Activated gamma-delta T cell treated with Interleukin-2 at 50 U/mL for 16 hours (primary cell): ENCODE results near the gene RAB23.

Source experiments
- DNase-seq: peaks from one replicate; pipeline ENCODE4 v3.0.0-alpha.2; 2020

Gene RAB23

DNA sequence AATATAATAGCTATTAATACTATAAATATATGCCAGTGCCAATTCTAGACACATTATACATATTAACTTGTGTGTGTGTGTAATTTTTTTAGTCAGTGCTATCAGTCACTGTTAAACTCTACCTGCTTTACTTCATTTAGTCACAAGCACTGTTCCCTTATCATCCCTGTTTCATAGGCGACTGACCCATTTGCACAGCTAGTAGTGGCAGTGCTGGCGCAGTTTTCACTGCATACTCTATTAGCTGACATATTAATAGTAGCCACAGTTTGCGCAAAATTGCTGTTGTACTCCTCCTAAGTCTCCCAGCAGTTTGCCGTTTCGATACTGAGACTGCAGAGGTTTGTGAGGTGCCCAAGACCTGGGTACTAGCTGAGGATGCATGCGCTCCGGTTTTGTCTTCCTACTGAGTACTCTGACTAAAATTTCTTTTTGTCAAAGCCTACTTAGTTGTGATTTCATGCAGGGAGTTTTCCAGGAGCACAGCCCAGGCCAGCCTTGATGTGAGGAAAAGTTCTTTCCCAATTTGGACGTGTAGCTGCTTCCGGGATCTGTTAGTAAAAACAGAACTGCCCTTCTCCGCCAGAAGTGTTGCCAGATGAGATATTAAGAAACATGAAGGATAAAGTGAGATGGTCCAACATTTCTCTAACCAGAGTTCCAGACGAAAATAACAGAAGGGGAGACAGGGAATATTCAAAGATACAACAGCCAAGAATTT lies 44.4 kb downstream of the RAB23 start:
- DNase-seq = no peak

DNA sequence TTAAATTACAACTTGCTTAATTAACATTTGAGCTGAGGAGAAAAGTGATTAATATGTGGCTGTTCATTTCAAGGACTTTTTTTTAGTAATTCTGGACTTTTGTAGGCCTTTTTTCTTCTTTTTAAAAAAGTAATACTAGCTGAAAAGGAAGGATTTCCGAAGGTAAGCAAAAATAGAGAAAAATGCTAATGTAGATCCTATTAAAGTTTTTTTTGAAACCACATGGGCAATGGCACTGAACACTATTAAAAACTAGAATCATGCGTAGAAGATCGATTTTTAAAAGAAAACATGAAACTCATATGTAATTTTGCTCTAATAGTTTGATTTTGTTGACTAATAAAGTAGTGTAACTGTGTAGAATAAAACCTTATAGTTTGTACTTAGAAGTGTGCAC lies 47.6 kb downstream of the RAB23 start:
- DNase-seq = no peak

DNA sequence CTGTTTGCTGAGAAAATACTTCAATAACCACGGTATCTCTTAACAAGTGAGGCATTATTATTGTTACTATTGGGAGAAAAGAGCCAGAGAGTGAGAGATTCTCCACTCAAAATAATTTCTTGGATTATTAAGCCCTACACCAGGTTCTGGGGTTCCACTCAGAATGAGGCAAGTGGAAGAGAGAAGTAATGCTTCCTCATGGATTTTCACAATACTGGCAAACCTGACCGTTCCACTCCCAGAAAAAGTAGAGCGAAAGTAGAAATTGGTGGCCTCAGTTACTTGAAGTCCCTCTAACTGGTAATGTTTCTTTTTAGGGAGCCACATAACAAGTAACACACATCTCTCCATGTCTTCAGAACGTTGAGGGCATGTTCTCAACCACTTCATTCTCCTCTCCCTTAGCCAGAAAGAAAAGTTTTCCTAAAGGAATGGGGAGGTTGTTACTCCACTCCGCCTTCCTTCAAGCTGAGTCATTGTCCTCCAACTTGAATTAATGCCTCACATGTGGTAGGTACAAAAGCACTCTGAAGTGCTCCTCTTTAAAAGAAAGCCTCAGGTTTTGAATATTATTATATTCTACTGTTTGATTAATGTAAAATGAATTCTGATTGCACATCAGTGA lies 48.1 kb downstream of the RAB23 start:
- DNase-seq = no peak

DNA sequence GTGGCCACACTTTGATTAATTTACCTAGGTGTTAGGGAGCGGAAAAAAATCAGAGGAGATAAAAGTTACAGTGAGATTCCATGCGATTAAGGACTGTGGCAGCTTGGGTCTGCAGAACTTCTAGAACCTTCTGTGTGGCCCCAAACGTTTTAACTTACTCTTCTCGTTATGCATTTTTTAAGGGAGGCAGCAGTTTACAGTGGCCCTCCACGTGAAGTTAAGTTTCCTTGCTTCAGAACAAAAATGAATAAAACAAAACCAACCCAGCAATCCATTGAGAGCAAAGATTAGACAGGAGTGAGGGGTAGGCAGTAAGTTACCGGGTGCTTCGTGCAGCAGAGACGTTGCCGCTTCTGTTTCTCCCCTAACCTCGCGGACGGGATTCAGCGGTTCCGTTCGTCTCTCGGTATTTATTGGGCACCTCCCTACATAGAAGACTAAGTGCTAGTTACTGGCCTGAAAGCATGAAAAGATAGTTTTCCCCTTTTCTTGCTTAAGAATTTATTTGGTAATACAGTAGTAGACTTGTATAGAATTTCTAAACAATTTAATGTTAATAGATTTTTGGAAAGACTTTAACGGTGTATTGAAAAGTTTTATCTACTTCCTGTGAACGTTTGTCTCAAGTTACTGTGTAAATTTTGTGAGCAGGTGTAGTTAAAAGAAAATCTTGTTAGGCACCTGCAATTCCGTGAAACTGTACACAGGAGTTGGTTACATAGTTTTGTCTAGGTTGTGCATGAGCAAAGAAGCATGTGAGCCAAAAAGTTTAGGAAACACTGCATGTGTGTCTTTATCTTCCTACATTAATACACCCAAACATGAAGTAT lies 48.8 kb downstream of the RAB23 start:
- peak; percentile 12 for DNase-seq

DNA sequence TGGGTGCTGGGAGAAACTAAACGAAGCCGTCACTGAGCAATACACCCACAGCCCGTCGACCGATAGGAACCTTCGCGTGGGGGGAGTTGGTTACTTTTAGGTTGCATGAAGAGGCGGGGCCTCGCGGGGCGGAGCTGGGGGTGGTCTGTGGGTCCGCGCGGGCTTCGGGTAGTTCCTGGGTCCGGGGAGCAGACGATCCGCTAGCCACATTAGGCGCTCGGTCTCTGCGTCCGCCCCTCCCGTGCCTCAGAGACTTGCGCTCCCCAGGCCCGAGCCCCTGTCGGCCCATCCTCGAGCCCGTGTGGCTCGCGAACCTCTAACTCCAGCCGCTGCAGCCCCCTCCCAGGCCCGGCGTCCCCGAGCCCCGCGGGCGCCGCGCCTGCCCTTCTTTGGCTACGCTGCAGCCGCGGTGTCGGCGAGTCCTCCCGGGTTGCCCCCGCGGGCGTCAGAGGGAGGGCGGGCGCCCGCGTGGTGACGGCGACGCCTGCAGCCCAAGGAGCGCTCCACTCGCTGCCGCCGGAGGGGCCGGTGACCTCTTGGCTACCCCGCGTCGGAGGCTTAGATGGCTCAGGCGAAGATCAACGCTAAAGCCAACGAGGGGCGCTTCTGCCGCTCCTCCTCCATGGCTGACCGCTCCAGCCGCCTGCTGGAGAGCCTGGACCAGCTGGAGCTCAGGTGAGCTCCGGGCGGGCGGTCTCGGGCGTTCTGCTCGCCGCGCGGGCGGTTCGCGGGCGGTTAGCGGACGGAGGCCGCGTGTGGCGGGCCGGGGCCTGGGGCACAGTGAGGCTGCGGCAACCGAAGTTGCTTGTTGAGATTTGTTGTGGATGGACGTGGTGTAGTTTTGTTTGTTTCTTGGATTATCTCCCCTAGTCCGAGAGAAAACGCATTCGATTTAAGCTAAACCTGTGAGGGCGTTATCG lies 49.7 kb downstream of the RAB23 start, which contains the start of gene BAG2:
Gene BAG2 (plus strand): TSS at position 191 of the 920 bp plus-strand sequence. CDS start 372 bp downstream, at position 563.
- peak; percentile 87 for DNase-seq

DNA sequence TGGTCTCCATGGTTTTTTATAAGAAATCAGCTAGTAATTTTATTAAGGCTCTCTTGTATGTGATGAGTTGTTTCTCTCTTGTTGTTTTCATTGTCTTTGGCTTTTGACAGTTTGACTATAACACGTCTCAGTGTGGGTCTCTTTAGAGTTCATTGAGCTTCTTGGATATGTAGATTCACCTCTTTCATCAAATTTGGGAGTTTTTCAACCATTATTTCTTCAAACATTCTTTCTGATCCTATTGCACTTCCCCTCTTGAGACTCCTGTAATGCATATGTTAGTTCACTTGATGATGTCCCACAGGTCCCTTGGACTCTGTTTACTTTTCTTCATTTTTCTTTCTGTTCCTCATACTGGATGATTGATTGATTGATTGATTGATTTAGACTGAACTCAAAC lies 57.0 kb downstream of the RAB23 start:
- DNase-seq = no peak

DNA sequence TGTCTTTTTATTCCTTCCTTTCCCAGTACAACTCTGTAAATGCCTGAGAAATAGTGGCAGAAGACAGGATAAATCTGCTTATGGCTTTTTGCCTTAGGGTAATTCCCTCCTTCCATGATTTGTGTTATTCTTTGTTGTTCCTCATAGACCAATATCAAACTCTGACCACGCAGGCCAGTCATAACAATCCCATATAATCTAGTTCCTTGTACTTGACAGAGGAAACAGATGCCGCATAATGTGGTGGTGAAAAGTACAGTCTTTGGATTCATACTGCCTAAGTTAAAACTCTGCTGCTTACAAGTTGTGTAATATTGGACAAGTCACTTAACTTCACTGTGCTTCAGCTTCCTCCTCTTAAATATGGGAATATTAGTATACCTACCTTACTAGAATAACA lies 58.2 kb downstream of the RAB23 start:
- DNase-seq = no peak

DNA sequence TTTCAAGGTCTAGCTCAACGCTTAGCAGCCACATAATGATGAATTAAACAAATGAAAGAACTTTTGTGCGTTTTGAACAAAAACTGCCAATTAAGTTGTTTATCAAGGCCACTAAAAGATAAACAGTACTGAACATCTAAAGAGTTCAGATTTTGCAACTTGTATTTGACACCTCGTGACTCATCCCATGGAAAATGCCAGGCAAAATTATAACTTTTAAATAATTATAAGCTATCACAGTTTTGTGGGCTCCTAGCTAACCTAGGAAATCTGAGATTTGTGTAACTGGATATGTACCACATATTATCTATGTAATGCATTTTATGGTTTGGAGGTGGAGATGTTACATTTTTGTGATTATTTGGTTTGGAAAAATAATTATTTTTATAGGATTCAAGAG lies 59.6 kb downstream of the RAB23 start:
- DNase-seq = no peak

DNA sequence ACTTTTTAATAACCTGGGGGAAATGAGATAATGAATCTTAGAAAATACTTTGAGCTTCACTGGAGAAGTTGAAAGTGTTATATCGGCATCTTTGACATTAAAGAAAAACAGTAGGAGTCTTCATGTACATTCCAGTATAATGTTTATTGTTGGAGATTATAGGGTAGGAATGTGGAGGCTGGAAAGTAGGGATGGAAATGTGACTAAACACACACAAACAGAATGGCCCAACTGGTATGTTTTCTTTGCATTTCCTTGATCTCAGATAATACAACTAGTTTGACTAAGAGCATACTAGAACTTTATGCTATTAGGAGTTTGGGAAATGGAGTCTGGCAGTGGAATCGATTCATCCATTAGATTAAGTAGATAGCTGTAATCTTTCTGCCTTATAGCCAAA lies 60.1 kb downstream of the RAB23 start:
- DNase-seq = no peak

DNA sequence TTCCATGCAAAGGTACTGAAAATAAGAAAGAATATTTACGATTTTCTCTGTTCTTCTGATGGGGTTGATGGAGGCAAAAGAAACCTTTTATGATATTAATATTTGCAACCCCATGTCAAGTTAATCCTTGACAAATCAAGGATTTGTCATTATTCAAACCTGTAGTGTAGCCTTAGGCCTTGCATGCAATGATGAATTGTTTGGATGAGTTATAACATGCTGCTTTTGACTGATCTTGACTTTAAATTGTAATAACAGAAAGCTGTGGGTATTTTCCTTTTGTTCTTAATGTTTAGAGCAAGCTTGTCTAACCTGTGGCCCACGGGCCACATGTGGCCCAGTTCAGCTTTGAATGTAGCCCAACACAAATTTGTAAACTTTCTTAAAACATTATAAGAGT lies 63.0 kb downstream of the RAB23 start:
- DNase-seq = no peak

DNA sequence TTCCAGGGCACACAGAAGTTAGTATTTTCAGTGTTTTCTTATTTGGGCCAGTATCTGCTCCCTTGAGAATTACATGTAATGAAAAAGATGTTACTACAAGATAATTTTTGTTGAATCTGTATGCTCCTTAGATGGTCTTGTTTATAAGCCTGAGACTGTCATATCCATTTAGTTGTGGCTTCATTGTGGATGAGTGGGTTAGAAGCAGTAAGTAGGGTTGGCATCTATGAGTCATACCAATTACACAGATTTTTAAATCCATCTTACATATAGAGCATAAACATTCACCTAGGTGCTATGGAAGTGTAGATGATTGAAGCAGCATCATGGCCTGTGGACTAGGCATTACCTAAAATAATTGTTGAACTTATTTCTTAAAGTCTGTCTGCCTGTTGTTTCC lies 63.4 kb downstream of the RAB23 start:
- DNase-seq = no peak

DNA sequence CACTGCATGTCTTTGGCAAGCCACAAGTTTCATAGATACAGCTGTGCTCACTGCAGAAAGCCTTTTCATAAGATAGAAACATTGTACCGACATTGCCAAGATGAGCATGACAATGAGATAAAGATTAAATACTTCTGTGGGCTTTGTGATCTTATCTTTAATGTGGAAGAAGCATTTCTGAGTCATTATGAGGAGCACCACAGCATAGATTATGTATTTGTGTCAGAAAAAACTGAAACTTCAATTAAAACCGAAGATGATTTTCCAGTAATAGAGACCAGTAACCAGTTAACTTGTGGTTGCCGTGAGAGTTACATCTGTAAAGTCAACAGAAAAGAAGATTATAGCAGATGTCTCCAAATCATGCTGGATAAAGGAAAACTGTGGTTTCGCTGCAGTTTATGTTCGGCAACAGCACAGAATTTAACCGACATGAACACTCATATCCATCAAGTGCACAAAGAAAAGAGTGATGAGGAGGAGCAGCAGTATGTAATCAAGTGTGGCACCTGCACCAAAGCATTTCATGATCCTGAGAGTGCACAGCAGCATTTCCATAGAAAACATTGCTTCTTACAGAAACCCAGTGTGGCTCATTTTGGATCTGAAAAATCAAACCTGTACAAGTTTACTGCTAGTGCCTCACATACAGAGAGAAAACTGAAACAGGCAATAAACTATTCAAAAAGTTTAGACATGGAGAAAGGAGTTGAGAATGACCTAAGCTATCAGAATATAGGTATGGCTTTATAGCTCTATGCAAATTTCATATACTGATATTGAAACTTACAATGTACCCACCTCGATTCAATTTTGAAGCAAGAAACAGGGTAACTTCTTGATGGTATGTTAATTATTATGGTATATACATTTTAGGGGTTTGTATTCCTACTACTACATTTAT lies 73.9 kb downstream of the RAB23 start:
- DNase-seq = no peak

DNA sequence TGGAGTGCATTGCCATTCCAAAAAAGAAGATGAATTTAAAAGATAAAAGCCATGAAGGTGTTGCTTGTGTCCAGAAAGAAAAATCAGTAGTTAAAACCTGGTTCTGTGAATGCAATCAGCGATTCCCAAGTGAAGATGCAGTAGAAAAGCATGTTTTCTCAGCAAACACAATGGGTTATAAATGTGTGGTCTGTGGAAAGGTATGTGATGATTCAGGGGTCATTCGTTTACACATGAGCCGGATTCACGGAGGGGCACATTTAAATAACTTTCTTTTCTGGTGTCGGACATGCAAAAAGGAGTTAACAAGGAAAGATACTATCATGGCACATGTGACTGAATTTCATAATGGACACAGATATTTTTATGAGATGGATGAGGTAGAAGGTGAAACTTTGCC lies 74.7 kb downstream of the RAB23 start:
- no peak for DNase-seq

DNA sequence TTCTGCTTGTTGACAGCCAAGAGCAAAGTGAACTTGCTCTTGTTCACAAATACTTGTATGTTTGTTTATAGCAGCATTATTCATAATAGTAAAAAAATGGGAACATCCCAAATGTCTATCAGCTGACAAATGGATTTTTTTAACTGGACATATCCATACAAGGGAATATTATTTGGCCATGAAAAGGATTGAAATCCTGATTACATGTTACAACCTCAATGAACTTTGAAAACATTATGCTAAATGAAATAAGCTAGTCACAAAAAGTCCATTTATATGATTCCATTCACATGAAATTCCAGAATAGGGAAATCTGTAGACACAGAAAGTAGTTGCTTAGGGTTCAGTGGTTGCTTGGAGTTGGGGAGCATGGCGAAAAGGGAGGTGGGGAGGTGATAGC lies 78.4 kb downstream of the RAB23 start:
- no peak for DNase-seq

DNA sequence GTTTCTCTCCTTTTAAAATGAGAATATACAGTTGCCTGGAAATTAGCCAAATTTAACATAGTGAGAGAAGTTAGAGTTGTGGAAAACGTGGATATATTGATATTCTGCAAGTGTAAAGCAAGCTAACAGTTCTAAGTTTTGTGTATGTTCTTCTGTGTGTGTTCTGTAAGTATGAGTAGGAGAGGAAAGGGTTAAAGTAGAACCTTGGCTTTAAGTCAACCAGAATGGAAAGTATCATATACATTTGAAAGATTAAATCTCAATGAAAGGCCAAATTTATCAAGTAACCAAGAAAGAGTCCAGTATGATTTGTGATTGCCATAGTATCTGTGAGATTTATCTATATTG lies 80.0 kb downstream of the RAB23 start:
- no peak for DNase-seq

DNA sequence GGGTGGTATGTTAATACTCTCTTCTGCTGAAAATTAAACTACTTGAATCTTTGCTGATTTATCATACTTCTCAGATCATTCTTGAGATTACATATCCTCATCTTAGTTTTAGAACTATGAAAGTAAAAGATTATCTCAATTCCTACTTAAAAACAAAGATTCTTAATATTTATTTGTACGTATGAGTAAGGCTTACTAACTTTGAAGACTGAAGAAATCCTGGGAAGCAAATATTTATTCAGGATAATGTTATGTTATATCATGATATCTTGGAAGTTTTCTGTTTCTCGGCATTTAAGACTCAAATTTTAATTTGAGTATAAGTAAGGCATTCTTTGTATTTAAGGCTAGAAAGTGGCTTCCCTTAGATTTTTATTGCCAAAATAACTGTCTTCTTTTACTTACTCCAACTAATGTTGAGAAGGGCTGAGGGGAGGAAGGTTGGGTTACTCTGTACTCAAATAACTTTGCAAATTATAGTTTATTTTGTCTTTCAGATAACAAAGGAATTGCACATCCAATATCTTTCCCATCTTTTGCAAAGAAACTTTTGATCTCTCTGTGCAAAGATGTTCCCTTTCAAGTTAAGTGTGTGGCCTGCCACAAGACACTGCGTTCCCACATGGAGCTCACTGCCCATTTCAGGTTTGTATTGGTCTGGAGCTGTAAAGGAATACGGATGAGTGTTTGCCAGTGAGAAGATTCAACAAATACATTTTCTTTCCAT lies 80.5 kb downstream of the RAB23 start:
- no peak for DNase-seq

DNA sequence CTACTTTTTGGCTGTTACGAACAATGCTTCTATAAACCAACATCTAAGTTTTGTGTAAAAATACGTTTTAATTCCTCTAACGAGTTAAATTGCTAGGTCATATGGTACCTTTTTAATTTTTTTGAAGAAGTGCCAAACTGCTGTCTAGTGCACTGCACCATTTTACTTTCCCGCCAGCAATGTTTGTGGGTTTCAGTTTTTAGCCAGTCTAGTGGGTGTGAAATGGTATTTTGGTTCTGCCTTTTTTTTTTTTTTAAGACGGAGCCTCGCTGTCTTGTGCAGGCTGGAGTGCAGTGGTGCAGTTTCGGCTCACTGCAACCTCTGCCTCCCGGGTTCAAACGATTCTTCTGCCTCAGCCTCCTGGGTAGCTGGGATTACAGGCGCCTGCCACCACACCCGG lies 84.1 kb downstream of the RAB23 start:
- no peak for DNase-seq

DNA sequence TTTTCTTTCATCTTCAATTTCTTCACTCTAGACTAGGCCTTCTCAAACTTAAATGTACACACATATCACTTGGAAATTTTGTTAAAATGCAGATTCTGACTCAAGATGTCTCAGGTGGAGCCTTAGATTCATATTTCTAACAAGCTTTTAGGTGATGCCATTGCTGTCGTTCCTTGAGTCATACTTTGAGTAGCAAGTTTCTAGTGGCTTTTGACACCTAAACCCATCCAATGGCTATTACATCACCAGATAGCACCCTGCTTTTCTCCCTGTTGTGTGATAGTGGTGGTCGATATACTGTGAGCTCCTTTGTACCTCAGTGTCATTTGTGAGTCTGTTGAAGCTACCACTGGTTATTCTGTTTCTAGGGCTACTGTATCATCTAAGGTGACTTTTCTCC lies 84.8 kb downstream of the RAB23 start:
- DNase-seq = no peak
